Measurements from ENCODE around the gene HEPHL1. TPM values are rescaled to one million over a fixed set of nuclear protein-coding genes. Genes with fewer than 3 reads are reported as not detected.

Gene HEPHL1
- total RNA-seq, 4 donors from 2014 or later, result under 0.01 to 103 (median 6.6) TPM

GRCh38 chr11:94128291-94128745 is 107.2 kb downstream of the HEPHL1 start:
- TF ChIP-seq, protein P1, sequence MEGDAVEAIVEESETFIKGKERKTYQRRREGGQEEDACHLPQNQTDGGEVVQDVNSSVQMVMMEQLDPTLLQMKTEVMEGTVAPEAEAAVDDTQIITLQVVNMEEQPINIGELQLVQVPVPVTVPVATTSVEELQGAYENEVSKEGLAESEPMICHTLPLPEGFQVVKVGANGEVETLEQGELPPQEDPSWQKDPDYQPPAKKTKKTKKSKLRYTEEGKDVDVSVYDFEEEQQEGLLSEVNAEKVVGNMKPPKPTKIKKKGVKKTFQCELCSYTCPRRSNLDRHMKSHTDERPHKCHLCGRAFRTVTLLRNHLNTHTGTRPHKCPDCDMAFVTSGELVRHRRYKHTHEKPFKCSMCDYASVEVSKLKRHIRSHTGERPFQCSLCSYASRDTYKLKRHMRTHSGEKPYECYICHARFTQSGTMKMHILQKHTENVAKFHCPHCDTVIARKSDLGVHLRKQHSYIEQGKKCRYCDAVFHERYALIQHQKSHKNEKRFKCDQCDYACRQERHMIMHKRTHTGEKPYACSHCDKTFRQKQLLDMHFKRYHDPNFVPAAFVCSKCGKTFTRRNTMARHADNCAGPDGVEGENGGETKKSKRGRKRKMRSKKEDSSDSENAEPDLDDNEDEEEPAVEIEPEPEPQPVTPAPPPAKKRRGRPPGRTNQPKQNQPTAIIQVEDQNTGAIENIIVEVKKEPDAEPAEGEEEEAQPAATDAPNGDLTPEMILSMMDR (IDR thresholded peaks at IDR 0.05), result no peak
- TF ChIP-seq POLR2A (IDR thresholded peaks at IDR 0.05), result no peak
- H3K4me3 ChIP-seq, result peak overlapping the region; percentile 68 to 87 (median 73)
- no peaks in the 10 kb centered on the region for H3K9me3 ChIP-seq
- H3K27ac ChIP-seq, result peak overlapping the region; percentile 90 to 98 (median 92)
- no peaks in the 10 kb centered on the region for H3K36me3 ChIP-seq
- no peak for DNase-seq
- intact Hi-C loops (cut with DNase I), result no loop called here
- 1% methylated on average over 16 to 21 of the region's 23 CpGs for WGBS, 2 donors
- no peaks in the 10 kb centered on the region for H3K27me3 ChIP-seq
- H3K4me1 ChIP-seq, result peaks cover 29 to 53% (median 32%) of the 10 kb centered on the region in 3 donors

DNA sequence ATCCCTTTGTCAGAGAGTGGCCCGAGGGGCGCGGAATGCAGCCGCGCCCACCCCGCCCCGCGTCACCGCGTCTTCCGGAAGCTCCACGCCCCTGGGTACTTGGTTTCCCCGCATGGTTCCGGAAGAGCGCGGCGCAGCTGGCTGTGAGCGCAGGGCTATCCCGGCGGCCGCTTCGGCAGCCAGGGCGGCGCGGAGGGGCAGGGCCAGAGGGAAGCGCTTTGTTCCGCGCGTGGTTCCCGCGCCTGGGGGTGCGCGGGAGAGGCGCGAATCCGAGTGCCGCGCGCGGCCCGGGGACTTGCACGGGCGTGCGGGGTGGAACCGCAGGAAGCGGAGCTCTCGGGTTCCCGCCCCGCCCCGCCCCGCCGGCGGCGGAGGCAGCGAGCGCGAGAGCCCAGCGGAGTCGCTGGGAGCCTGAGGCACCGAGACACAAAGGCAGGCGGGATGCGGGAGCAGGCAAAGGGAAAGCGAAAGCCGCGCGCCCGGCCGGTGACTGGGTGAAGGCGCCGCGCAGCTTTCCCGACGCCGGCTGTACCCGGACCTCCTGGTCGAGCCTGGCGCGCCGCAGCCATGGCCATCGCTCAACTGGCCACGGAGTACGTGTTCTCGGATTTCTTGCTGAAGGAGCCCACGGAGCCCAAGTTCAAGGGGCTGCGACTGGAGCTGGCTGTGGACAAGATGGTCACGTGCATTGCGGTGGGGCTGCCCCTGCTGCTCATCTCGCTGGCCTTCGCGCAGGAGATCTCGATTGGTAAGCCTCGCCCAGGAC is 107.8 kb downstream of the HEPHL1 start, which contains the start of gene PANX1:
PANX1 (plus strand) TSS at position 96 of the 766 bp plus-strand sequence; CDS start at position 568, 472 bp downstream.
- TF ChIP-seq, protein P1 (IDR thresholded peaks at IDR 0.05), result peak in 1 of 6 experiments; percentile 12
- peak in 2 of 4 donors; percentile 51 to 64 for TF ChIP-seq POLR2A (IDR thresholded peaks at IDR 0.05)
- Histone ChIP-seq H3K27ac (peak within 1 kb of the TSS; percentile 90 to 98 (median 92)), H3K36me3 (no peaks in the 10 kb centered on the region), H3K9me3 (no peaks in the 10 kb centered on the region), H3K27me3 (no peaks in the 10 kb centered on the region), H3K4me1 (peaks cover 29 to 58% (median 32%) of the 10 kb centered on the region in 3 donors), H3K4me3 (peak within 1 kb of the TSS; percentile 68 to 87 (median 73))
- peak; percentile 18 for DNase-seq
- 0% methylated on average over 1 to 9 of the region's 92 CpGs for WGBS, 2 donors
- intact Hi-C loops (cut with DNase I), result no loop called here

GRCh38 chr11:94129512-94130297 is 108.6 kb downstream of the HEPHL1 start:
- intact Hi-C loops (cut with DNase I), result no loop called here
- Histone ChIP-seq H3K4me3 (peak overlapping the region; percentile 68 to 87 (median 73)), H3K4me1 (peaks cover 30 to 64% (median 37%) of the 10 kb centered on the region in 3 donors), H3K27me3 (no peaks in the 10 kb centered on the region), H3K27ac (peak overlapping the region; percentile 90 to 98 (median 92)), H3K36me3 (no peaks in the 10 kb centered on the region), H3K9me3 (no peaks in the 10 kb centered on the region)
- DNase-seq, result no peak
- 7 to 12% methylated on average over 11 to 14 of the region's 20 CpGs for WGBS, 2 donors
- TF ChIP-seq, protein P1 (IDR thresholded peaks at IDR 0.05), result no peak
- no peak for TF ChIP-seq POLR2A (IDR thresholded peaks at IDR 0.05)

DNA sequence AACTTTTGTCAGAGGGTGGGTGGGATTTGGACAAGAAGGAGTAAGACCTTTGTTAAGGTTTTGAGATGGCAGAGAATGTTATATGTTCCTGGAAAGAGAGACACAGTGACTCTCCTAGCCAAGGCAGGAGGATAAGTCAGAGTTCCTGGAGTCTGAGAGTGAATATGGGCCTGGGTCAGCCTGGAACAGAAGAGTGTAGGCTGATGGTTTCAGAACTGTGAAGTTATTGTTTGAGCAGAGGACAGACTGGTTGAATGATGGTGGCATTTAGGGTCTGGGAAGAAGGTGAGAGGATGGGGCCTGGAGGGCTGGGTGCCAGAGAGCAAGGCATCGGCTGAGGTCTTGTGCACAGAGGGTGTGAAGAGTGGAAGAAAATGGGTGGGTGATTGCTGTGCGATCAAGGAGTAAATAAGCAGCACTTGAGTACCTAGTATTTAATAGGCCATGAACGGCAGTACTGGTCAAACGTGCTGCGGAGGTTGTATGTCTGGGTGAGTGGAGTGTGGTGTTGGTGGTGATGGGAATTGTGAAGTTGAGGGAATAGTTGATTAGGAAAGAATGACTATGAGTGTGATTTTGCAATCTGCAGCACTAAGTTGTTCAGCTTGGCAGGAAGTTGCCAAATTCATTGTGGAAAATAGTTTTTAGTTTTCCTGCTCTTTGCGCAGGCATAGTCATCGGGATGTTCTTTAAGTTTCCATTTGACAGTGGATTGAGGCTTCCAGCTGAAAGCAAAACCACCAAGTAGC is 109.3 kb downstream of the HEPHL1 start:
- intact Hi-C loops (cut with DNase I), result no loop called here
- Histone ChIP-seq H3K4me3 (peak overlapping the region in 3 of 4 donors; percentile 70 to 87 (median 76)), H3K36me3 (no peaks in the 10 kb centered on the region), H3K27ac (peak overlapping the region; percentile 90 to 98 (median 92)), H3K9me3 (no peaks in the 10 kb centered on the region), H3K27me3 (no peaks in the 10 kb centered on the region), H3K4me1 (peaks cover 33 to 72% (median 44%) of the 10 kb centered on the region in 3 donors)
- 15 to 40% methylated on average over 7 of the region's 7 CpGs for WGBS, 2 donors
- DNase-seq, result no peak
- TF ChIP-seq, protein P1 (IDR thresholded peaks at IDR 0.05), result no peak
- peak in 1 of 4 donors; percentile 46 for TF ChIP-seq POLR2A (IDR thresholded peaks at IDR 0.05)
